Fibroblast of mammary gland (primary cell): ENCODE results near the gene CEP72.

Experiments
- DNase-seq: peaks from one replicate; pipeline ENCODE4 v3.0.0-alpha.2; 2010; ENCODE audit warnings: low read depth
- H3K4me3 ChIP-seq: 2 replicates; pipeline ENCODE4 v1.5.1; 2011; ENCODE audit warnings: low read depth, mild to moderate bottlenecking, low read length, moderate library complexity; ENCODE audit not compliant: control insufficient read depth
- TF ChIP-seq, protein P1 (sequence below): conservative IDR thresholded peaks from 2 replicates; pipeline ENCODE4 v1.5.1; 2011; ENCODE audit warnings: low read depth, low read length, inconsistent platforms; ENCODE audit not compliant: control insufficient read depth, insufficient read depth

The CEP72 gene

GRCh38 chr5:593511-593910 lies 18.6 kb upstream of the CEP72 start:
- no peak overlapping the region for H3K4me3 ChIP-seq
- TF ChIP-seq, protein P1, sequence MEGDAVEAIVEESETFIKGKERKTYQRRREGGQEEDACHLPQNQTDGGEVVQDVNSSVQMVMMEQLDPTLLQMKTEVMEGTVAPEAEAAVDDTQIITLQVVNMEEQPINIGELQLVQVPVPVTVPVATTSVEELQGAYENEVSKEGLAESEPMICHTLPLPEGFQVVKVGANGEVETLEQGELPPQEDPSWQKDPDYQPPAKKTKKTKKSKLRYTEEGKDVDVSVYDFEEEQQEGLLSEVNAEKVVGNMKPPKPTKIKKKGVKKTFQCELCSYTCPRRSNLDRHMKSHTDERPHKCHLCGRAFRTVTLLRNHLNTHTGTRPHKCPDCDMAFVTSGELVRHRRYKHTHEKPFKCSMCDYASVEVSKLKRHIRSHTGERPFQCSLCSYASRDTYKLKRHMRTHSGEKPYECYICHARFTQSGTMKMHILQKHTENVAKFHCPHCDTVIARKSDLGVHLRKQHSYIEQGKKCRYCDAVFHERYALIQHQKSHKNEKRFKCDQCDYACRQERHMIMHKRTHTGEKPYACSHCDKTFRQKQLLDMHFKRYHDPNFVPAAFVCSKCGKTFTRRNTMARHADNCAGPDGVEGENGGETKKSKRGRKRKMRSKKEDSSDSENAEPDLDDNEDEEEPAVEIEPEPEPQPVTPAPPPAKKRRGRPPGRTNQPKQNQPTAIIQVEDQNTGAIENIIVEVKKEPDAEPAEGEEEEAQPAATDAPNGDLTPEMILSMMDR, result no peak
- no peak for DNase-seq

- DNase-seq, result no peak
- no peak overlapping the region for H3K4me3 ChIP-seq
- TF ChIP-seq, protein P1, result no peak
Measured at GRCh38 chr5:594226-594860, 17.8 kb upstream of the CEP72 start.

DNA sequence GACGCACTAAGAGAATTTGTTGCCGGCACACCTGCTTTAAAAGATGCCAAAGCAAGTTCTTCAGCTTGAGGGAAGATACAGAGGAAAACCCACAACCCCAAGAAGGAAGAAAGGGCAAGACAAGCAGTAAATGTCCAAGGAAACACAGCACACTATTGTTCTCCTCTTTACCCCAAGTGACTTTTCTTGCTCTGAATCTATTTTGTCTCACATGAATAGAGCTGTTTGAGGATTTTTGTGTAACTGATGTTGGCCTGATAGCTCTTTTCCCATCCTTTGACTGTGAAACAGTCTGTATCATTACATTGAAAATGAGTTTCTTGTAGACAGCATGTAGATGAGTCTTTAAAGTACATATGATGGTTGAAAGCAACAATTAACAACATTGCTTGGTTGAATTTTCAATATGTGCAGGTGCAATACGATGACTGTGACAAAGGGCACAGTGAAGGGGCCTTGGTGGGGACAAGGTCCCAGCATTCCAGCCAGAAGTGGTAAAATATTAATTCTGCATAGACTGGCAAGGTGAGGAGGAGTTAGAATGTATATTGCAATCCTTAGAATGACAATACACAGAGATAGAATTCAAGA lies 16.8 kb upstream of the CEP72 start:
- no peak overlapping the region for H3K4me3 ChIP-seq
- no peak for DNase-seq
- TF ChIP-seq, protein P1, result no peak

DNA sequence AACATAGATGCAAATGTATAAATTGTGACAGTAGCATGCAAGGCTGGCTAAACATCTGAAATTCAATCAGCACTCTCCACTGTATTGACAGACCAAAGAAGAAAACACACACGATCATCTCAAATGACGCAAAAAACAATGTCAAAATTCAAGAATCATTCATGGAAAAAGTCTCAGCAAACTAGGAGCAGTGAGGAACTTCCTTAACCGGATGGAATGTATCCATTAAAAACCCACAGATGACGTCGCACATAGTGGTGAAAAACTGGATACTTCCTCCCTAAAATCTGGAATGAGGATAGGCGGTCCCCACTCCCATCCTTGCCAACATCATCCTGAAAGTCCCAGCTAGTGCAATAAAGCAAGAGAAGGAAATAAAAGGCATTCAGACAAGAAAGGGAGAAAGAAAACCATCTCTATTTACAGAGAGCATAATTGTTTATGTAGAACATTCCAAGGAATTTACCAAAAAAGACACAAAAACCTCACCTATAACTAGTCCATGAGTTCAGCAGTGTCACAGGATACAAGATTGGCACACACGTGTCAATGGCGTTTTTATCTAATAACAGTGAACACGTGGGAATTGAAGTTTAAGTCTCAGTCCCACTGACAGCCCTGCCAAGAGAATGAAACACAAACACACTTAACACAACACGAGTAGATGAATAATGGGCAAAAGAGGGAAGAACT lies 14.1 kb upstream of the CEP72 start:
- no peak for DNase-seq
- no peak overlapping the region for H3K4me3 ChIP-seq
- TF ChIP-seq, protein P1, result no peak

- TF ChIP-seq, protein P1, result no peak
- H3K4me3 ChIP-seq, result no peak overlapping the region
- DNase-seq, result no peak
Measured at GRCh38 chr5:598564-598890, 13.6 kb upstream of the CEP72 start.

GRCh38 chr5:600886-601541 lies 11.1 kb upstream of the CEP72 start:
- DNase-seq, result no peak
- no peak overlapping the region for H3K4me3 ChIP-seq
- TF ChIP-seq, protein P1, result no peak
